Progenitor cell of endocrine pancreas (in vitro differentiated cells): ENCODE measurements around the gene MINDY3. TPM values are rescaled to one million over a fixed set of nuclear protein-coding genes. Genes with fewer than 3 reads are reported as not detected.
A peak's percentile ranks its signal among the peaks of the same experiment; 100 is the strongest.

ENCODE experiments used
- DNase-seq: peaks from one replicate; pipeline ENCODE4 v3.0.0; 2021; ENCODE audit warnings: low spot score; ENCODE audit not compliant: unreplicated experiment
- H3K27ac Mint-ChIP-seq: 2 replicates; pipeline ENCODE4 v1.8.0; 2021; ENCODE audit warnings: mild to moderate bottlenecking, moderate library complexity, mixed read lengths
- H3K27me3 Mint-ChIP-seq: 2 replicates; pipeline ENCODE4 v1.8.0; 2021; ENCODE audit warnings: mixed read lengths
- H3K36me3 Mint-ChIP-seq: 2 replicates; pipeline ENCODE4 v1.8.0; 2022; ENCODE audit warnings: mixed read lengths; ENCODE audit not compliant: insufficient read depth
- H3K4me1 Mint-ChIP-seq: 2 replicates; pipeline ENCODE4 v1.8.0; 2021; ENCODE audit warnings: low read depth, mixed read lengths
- H3K4me3 Mint-ChIP-seq: 2 replicates; pipeline ENCODE4 v1.8.0; 2021; ENCODE audit warnings: low read depth, mild to moderate bottlenecking, moderate library complexity, mixed read lengths
- H3K9me3 Mint-ChIP-seq: 2 replicates; pipeline ENCODE4 v1.8.0; 2021; ENCODE audit warnings: low read depth, mixed read lengths
- CTCF ChIP-seq: fragments of 200-600 bp; sonication (generic); IDR thresholded peaks from one replicate; pipeline ENCODE4 v1.5.0; 2021; ENCODE audit warnings: antibody characterized with exemption, mild to moderate bottlenecking; ENCODE audit not compliant: unreplicated experiment
- total RNA-seq: library from RNA; stranded (reverse); gene quantifications from 2 replicates; pipeline ENCODE4 v1.2.1, GENCODE V29; 2021

MINDY3 gene
- total RNA-seq, 1 donor from 2014 or later: 26.2 TPM

- Mint-ChIP-seq H3K4me3 (no peak overlapping the region), H3K9me3 (no peaks in the 10 kb centered on the region), H3K27me3 (no peaks in the 10 kb centered on the region), H3K27ac (no peak overlapping the region), H3K4me1 (no peaks in the 10 kb centered on the region), H3K36me3 (peaks cover 4% of the 10 kb centered on the region)
- TF ChIP-seq CTCF: no peak
- no peak for DNase-seq
These were observed 23.5 kb downstream of the MINDY3 start for GRCh38 chr10:15836807-15837206.

GRCh38 chr10:15829495-15829894, 30.8 kb downstream of the MINDY3 start:
- DNase-seq: no peak

GRCh38 chr10:15824498-15824897, 35.8 kb downstream of the MINDY3 start:
- H3K36me3 Mint-ChIP-seq: peaks cover 5% of the 10 kb centered on the region
- no peaks in the 10 kb centered on the region for H3K27me3 Mint-ChIP-seq
- DNase-seq: no peak
- no peak overlapping the region for H3K4me3 Mint-ChIP-seq
- no peak overlapping the region for H3K27ac Mint-ChIP-seq
- H3K9me3 Mint-ChIP-seq: no peaks in the 10 kb centered on the region
- peak; percentile 59 for TF ChIP-seq CTCF
- no peaks in the 10 kb centered on the region for H3K4me1 Mint-ChIP-seq

More at GRCh38 chr10:15829495-15829894, 30.8 kb downstream of the MINDY3 start:
- TF ChIP-seq CTCF: no peak
- no peaks in the 10 kb centered on the region for H3K9me3 Mint-ChIP-seq
- peaks cover 15% of the 10 kb centered on the region for H3K36me3 Mint-ChIP-seq
- no peak overlapping the region for H3K4me3 Mint-ChIP-seq
- H3K4me1 Mint-ChIP-seq: no peaks in the 10 kb centered on the region
- no peak overlapping the region for H3K27ac Mint-ChIP-seq
- H3K27me3 Mint-ChIP-seq: no peaks in the 10 kb centered on the region

GRCh38 chr10:15822131-15822530, 38.2 kb downstream of the MINDY3 start:
- TF ChIP-seq CTCF: no peak
- H3K27ac Mint-ChIP-seq: no peak overlapping the region
- no peak for DNase-seq
- H3K27me3 Mint-ChIP-seq: no peaks in the 10 kb centered on the region
- no peak overlapping the region for H3K4me3 Mint-ChIP-seq
- no peaks in the 10 kb centered on the region for H3K9me3 Mint-ChIP-seq
- peaks cover 7% of the 10 kb centered on the region for H3K4me1 Mint-ChIP-seq
- H3K36me3 Mint-ChIP-seq: peaks cover 8% of the 10 kb centered on the region

- H3K27ac Mint-ChIP-seq: no peak overlapping the region
These were observed 39.1 kb downstream of the MINDY3 start for GRCh38 chr10:15821046-15821683.

More at GRCh38 chr10:15821046-15821683, 39.1 kb downstream of the MINDY3 start:
- Mint-ChIP-seq H3K36me3 (peaks cover 8% of the 10 kb centered on the region), H3K4me1 (peaks cover 7% of the 10 kb centered on the region), H3K27me3 (no peaks in the 10 kb centered on the region), H3K4me3 (no peak overlapping the region), H3K9me3 (no peaks in the 10 kb centered on the region)
- TF ChIP-seq CTCF: no peak
- no peak for DNase-seq
